SKM-1 treated with dmso at 0.1 percent for 144 hours (cell line): Measurements from ENCODE around the gene FGF10.
A peak's percentile ranks its signal among the peaks of the same experiment; 100 is the strongest.

ENCODE experiments used
- DNase-seq: peaks from one replicate; lab custom pipeline; 2025; ENCODE audit not compliant: unreplicated experiment; lab: John Stamatoyannopoulos, UW

FGF10 gene

DNA sequence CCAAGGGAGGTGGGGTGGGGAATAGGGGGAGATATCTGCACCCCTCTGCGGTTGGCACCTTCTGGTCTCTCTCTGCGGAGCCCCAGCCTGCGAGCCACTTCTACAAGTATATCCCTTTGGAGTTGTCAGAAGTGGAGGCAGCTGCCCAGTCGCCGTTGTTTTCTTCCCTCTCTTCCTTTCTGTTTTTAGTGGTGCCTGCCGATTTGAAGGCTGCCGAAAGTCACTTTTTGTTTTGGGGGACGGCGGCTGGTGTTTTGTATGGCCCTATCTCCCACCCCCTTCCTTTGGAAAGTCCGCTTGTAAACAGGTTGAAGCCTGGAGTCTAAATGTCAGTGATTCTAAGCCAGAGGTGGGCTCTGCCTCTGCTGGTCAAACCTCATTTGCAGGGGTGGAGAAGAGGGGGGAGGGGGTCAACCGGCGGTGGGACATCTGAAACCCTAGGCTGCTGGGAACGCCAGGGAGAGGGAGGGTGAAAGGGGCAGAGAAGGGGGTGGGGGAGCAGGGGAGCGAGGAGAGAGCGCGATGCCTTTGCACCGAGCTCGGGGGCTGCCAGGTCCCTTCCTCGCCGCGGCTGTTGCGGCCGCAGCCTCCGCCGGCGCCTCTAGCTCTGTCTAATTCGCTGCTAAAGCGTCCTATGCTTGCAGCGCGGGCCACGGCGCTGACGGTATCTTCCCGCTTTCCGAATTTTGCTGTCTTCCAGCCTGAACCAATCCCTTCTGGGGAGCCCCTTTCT, at the start of gene FGF10:
Gene FGF10, minus strand, starts transcription at position 331 of the 733 bp plus-strand sequence. CDS start 738 bp downstream, outside the sequence.
- DNase-seq = no peak

DNA sequence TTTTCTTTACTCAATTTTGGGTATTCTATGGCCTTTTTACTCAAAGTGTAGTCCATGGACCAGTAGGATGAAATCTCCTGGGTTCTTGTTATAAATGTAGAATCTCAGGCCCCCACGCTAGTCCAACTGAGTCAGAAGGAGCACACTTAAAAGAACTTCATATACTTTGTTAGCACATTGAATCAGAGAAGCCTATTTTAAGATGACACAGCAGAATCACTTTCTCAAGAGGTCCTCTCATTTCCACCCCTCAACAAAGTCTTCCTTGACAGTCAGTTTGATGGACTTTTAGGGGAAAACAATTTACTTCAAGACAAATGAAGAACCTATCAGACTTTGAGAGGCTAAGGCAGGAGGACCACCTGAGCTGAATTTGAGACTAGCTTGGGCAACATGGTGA, 37.7 kb upstream of the FGF10 start:
- no peak for DNase-seq

DNA sequence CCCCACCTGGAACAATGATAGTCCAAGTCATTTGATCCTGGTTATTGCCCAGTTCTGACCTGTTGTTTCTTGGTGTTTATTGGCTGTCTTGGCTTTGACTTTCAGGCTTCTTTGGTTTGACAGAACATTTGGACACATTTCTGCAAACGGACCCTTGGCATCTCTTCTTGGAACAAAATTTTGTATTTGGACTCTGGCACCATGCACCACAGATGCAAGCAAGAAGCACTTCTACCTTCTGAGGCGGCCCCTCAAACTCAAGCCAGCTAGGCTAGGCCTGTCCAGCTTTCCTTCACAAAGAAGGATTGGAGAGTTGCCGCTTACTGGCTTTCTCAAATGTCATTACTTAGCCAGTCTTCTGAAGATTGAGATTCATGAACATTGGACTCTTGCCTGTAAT, 23.1 kb upstream of the FGF10 start:
- no peak for DNase-seq

DNA sequence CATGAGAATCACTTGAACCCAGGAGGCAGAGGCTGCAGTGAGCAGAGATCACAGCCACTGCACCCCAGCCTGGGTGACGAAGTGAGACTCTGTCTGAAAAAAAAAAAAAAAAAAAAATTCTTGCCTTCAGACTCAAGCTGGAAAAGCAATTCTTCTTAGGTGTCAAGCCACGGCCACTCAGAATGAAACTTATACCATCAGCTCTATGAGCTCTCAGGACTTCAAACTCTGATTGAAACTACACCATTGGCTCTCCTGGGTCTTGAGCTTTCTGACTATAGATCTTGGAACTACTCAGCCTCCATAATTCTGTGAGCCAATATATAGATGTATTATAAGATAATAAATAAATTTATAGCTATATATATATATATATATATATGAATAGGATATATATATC, 12.9 kb upstream of the FGF10 start:
- no peak for DNase-seq

- DNase-seq = no peak
Measured at GRCh38 chr5:44401611-44402010, 12.4 kb upstream of the FGF10 start.

DNA sequence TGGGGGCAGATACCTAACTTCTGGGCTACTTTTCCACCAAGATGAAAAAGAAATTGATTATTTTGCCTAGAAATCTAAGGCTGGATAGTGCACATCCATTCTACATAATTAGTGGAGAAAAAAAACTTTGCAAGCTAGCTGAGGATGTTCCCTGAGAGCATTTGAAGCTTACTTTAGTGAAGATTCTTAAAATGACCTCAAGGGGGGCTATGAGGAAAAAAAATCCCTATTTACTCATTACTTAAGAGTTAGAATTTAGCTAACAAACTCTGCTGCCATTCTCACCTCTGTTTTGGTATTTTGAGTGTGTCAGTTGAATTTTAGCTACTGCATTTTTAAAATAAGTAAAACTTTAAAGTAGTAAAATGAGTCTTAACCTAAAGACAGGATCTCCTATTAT, 9.2 kb upstream of the FGF10 start:
- DNase-seq = no peak

DNA sequence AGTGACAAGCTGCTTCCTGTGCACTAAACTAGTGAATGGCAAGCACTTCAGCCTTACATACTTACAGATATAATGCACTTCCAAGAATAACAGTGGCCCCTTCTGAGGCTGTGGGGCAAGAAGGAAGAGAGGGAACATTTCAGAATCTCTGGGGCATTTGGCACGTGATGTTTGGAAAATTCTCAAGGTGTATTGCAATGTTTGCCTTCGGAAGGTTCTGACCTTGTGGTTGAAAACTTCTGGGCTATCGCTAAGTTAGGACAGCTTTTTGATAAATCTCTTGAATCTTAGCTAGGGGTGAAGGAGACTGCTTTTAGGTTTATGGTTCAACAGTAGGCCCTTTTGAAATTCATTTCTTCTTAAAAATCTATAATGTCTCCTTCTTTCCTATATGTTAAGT, 7.1 kb upstream of the FGF10 start:
- DNase-seq = no peak

DNA sequence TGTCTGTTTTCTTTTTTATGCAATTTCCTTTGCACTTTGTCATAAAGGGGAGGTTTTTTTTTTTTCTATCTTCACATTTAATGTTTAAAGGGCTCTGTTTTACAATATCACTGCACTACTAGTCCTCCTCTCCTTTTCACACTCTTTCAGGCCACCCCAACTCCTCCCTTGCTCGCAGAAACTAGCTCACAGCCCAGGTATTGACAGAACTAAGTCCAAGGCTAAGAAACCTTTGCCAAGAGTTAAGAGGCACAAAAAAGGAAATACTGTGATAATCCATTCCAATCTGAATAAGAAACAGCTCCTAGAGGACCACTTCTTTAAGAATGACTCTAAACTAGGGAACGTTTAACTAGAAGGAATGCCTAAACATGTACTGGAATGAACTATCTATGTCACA, 1.1 kb upstream of the FGF10 start:
- DNase-seq = no peak

DNA sequence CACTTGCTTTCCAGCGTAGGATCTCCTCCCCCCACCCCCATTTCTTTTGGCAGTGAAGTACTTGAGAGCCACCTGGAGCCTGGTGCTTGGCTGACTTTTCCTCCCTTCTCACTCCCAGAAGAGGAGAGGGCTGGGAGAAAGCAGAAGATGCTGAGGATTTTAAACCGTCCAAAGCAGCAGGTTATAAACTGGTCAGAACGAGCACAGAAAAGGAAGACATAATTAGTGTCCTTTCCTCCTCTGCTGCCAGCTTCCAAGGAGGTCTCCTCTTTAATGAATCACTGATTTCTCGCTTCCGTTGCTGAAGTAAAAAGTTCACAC, 563 bp upstream of the FGF10 start:
- DNase-seq = no peak

DNA sequence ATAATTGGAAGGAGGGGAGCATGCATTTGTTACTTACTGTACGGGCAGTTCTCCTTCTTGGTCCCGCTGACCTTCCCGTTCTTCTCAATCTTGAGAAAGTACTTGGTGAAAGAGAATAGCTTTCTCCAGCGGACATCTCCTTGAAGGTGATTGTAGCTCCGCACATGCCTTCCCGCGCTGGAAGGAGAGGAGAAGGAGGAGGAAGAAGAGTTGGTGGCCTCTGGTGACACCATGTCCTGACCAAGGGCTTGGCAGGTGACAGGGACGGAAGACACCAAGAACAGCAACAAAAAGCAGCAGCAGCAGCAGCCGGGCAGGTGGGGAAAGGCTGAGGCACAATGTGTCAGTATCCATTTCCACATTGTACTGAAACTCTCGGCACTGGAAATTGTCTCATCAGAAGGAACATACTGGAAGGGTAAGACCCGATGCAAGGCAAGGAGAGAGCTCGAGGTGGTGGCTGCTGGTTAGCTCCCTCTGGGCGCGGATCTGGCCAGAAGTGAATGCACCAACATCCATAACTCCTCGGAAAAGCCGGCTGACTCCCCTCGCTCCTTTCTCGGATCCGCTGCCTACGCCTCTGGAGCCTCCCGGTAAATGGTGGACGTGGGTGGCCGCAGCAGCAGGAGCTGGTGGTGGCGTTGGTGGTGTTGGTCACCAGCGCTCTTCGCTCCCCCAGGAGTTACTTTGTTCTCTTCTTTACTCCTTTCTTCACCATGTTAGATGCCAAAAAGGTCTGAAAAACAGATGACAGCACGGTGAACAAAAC, 715 bp downstream of the FGF10 start:
- DNase-seq = no peak

GRCh38 chr5:44387921-44388320, 1.3 kb downstream of the FGF10 start:
- DNase-seq = no peak

- DNase-seq = no peak
Measured at GRCh38 chr5:44387406-44387805, 1.8 kb downstream of the FGF10 start.

GRCh38 chr5:44385291-44385900, 3.8 kb downstream of the FGF10 start:
- peak; percentile 79 for DNase-seq

- DNase-seq = no peak
Measured at GRCh38 chr5:44384816-44385215, 4.4 kb downstream of the FGF10 start.

GRCh38 chr5:44382894-44383293, 6.3 kb downstream of the FGF10 start:
- no peak for DNase-seq

DNA sequence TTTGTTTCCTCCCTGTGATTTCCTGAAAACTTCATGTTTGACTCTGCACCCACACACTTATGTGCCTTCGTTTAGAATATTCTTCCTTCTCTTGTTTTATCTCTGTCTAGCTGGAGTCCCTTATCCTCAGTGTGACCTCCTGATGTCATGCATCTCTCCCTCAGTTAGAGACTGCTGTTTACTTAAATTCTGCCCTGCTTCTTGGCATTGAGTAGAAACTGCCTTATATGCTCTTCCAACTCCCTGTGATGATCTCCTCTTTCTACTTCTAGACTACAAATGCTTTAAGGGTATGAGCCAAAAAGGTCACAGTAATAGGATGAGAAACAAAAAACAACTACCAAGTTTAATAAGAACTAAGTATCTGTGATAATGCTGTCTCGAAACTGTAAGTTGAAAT, 12.2 kb downstream of the FGF10 start:
- no peak for DNase-seq

GRCh38 chr5:44372028-44372427, 17.2 kb downstream of the FGF10 start:
- no peak for DNase-seq

DNA sequence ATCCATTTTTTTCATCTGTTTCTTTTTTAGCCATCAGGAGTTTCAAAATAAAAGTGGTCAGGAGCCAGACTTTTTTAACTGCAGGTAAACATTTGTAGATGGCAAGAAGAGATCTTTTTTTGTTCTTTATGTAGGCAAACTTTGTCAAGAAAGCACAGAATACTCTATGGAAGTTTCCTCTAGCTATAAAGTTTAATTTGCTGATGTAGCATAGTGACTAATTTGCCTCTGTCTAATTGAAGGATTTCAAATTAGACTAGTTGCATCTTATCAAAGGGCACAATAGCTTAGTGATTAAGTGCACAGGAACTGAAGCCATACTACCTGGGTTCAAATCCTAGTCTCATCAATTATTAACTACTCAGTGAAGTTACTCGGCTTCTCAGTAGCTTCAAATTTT, 22.0 kb downstream of the FGF10 start:
- DNase-seq = no peak

DNA sequence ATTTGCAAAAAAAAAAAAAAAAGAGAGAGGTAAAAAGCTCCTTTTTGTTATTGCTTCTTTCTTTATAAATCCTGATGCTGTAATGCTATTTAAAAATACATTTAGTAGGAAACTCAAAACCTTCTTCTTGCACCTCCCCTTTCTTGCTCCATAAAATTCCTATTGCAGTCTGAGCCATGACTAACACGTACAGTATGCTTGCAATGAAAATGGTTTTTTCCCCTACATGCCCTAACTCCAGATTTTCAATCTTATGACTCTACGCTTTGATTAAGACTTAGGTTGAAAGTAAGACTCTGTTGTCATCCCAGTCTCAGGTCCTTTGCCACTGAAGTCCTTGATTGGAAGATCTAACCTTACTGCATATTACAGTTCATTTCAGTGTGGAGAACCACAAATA, 23.9 kb downstream of the FGF10 start:
- DNase-seq = no peak

GRCh38 chr5:44364097-44364496, 25.1 kb downstream of the FGF10 start:
- no peak for DNase-seq

- DNase-seq = no peak
Measured at GRCh38 chr5:44361342-44362001, 27.7 kb downstream of the FGF10 start.

DNA sequence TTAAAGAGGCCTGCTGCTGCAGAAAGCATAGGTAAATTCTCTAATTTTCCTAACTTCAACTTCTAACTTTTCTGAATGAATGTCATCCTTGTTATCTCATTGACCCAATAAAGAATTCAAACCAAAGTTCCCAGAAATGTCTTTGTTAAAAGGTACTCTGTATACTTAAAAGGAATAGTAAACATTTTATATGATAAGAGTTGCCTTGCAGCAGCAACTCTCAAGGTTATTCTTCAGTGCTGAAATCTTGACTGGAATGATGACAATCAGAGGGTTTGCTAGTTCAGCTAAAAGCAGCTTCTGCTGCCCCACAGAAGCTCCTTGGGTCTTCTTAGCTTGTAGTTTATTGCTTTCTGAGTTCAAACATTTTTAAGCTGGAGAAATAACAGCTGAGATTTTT, 28.3 kb downstream of the FGF10 start:
- DNase-seq = no peak
